HG03135 (cell line): ENCODE results near the gene RTEL1.

Experiments
- ATAC-seq: cut with Tn5 transposase; IDR thresholded peaks from one replicate; pipeline ENCODE4 v1.9.1; 2021; ENCODE audit warnings: mild to moderate bottlenecking, moderate library complexity; ENCODE audit not compliant: unreplicated experiment

The RTEL1 gene

DNA sequence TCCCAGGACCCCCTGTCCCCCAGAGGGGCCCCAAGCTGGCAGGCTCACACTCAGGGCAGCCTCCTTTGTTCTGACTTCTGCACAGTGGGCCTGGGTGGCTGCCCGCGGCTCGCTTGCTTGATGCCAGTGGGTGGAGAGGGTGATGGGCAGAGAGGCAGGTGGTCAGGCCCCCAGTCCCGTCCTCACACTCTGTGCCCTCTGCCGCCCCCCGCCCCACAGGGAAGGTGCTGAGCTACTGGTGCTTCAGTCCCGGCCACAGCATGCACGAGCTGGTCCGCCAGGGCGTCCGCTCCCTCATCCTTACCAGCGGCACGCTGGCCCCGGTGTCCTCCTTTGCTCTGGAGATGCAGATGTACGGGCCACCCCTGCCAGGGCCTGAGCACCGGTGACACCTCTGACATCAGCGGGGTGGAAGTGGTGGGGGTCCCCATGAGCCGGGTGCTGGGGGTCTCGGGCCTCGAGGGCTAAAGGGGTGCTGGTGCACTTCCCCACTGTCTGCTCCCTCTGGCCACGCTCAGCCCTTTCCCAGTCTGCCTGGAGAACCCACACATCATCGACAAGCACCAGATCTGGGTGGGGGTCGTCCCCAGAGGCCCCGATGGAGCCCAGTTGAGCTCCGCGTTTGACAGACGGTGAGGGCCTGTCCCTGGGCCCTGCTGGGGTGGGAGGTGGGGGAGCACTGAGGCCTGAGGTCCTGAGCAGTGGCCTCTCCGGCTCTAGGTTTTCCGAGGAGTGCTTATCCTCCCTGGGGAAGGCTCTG, 29.5 kb downstream of the RTEL1 start:
- no peak for ATAC-seq

- no peak for ATAC-seq
Observed at GRCh38 chr20:63688228-63689045, 30.3 kb downstream of the RTEL1 start.

- no peak for ATAC-seq
Observed at GRCh38 chr20:63689046-63690002, 31.2 kb downstream of the RTEL1 start.

DNA sequence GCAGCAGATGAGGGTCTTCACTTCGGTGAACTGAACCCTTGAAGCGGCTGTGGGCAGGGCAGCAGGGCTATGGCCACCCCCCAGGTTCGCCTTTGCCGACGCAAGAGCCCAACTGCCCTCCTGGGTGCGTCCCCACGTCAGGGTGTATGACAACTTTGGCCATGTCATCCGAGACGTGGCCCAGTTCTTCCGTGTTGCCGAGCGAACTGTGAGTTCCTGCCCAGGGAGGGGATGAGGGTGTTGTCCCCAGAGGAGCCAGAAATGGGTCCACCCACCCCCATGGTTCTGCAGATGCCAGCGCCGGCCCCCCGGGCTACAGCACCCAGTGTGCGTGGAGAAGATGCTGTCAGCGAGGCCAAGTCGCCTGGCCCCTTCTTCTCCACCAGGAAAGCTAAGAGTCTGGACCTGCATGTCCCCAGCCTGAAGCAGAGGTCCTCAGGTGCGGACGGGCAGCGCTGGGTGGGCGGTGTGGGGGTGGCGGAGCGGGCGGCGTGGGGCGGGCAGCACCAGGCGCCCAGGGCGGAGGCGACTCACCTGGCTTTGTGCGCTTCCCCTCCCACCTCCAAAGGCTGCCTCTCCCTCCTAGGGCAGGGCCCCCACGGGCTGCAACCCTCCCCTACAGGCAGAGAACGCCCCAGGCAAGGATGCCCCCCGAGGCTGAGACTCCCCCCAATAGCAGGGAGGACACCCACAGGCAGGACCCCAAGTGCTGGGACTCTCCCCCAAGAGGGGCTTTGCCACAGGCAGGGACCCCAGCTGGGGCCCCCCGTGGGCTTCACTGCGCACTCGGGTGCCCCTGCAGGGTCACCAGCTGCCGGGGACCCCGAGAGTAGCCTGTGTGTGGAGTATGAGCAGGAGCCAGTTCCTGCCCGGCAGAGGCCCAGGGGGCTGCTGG, 32.1 kb downstream of the RTEL1 start:
- ATAC-seq = no peak

DNA sequence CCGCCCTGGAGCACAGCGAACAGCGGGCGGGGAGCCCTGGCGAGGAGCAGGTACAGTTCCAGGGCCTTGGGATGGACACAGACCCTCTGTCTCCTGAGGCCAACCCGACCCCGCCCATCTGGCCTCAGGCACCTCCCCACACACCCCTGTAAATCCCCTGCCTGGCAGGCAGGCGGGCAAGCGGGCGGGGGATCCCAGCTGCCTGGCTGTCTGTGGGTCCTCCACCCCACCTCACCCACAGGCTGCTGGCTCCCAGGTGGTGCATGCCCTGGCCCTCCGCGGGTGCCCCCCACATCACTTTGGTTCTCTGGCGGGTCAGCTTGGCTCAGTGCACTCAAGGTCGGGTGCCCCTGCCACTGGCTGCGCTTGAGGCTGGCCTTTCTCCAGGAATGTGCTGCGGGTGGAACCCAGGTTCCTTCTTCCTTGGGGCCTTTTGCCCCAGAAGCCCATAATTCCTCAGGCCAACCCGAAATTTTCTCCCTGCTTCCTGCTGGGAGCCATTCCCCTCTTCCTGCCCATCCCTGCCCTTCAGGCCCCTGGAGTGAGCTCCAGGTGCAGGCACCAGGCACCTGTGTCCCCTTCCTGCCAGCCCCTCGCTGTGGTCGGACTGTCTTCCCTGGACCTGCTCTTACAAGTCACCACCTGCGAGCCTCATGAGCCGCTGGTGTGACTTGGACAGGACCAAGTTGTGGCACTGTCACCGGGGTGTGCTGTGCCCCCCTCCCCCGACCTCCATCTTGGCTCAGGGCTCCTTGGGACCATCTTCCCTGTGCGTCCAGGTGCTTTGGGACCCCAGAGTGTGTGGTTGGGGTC, 33.0 kb downstream of the RTEL1 start:
- ATAC-seq = no peak

DNA sequence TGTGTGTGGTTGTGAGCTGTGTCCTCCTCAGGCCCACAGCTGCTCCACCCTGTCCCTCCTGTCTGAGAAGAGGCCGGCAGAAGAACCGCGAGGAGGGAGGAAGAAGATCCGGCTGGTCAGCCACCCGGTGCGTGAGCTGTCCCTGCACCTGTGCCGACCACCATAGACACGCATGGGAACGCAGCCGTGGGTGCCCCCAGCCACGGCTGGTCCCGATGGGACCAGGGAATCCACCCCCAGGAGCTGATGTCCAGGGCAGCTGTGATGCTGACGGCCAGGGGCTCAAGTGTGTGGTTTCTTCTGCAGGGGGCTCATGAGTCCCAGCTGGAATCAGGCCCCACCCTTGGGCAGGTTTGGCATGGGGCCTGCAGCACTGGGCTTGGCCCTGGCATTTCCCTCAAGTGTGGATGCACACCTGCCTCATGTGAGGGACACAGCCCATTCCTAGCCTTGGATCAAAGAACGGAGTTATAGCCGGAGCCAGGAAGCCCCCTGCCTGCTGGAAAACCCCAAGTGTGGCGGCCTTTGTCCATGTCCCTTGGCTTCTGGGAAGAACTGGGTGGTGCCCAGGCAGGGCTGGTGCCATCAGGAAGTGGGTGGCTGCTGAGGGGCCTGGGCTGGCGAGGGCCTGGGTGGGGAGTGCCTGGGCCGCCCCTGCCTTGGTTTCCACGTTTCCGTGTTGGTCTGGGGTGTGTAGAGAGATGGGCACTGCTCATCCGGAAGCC, 33.8 kb downstream of the RTEL1 start:
- no peak for ATAC-seq

DNA sequence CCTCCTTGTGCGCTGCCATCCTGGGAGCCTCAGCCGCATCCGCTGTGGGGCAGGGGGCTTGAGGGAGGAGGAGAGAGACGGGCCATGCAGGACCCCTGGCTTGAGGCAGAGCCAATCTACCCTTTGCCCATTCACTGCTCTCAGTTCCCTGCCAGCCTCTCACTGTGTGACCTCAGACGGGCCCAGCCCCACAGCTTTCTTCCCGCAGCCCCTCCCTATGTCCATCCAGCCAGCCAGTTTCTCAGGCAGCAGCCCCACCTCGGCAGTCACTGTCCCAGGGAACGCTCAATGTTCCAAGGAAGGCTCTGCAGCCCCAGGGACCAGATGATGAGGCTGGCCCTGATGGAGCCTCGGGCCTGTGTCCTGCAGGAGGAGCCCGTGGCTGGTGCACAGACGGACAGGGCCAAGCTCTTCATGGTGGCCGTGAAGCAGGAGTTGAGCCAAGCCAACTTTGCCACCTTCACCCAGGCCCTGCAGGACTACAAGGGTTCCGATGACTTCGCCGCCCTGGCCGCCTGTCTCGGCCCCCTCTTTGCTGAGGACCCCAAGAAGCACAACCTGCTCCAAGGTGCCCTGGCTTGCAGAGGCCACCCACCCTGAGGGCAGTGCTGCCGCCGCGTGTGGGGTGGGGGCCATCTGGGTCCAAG, 34.4 kb downstream of the RTEL1 start:
- no peak for ATAC-seq

DNA sequence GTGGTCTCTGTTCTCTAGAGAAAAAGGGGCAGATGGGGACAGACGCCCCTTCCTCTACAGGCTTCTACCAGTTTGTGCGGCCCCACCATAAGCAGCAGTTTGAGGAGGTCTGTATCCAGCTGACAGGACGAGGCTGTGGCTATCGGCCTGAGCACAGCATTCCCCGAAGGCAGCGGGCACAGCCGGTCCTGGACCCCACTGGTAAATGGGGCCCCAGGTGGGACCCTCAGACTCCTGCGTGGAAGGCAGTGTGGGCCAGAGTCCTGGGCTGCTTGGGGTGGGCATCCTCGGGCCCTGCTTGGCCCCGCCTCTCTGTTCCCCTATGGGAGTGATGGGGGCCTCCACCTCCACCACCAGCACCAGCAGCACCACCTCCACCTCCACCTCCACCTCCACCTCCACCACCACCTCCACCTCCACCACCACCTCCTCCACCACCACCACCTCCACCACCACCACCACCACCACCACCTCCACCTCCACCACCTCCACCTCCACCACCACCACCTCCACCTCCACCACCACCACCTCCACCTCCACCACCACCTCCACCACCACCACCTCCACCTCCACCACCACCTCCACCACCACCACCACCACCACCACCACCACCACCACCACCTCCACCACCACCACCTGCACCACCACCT, 35.1 kb downstream of the RTEL1 start:
- no peak for ATAC-seq

DNA sequence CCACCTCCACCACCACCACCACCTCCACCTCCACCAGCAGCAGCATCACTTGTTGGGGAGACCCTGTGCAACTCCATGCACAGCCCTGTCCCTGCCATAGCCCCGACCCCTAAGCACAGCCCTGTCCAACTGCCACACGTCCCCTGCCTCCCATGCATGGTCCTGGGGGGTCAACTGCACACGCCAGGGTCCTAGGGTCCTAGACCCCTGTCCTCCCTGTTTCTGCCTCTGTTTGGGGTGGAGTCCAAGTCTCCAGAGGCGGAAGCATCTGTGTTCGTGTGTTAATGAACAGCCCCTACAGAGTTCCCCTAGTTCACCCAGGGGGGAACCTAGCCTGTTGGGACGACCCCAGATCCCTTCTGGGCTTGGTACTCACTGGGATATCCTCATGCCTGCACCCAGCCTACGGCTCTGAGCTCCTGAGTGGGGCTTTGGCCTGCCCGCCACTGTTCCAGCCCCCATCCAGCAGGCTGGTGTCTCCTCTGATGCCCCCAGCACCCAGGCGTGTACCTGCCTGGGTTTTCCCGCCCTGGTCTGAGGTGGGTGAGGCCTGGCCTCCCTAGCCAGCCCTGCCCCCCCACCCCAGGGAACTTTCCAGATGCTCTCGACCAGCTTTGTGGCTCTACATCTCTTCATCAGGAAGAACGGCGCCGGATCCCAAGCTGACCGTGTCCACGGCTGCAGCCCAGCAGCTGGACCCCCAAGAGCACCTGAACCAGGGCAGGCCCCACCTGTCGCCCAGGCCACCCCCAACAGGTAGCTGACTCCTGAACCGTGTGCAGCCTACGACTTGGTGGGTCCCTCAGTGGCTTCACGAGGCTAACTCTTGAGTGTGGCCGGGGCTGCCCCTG, 35.8 kb downstream of the RTEL1 start:
- ATAC-seq = no peak

GRCh38 chr20:63694584-63695423, 36.7 kb downstream of the RTEL1 start:
- ATAC-seq = no peak

- no peak for ATAC-seq
Observed at GRCh38 chr20:63695424-63696305, 37.6 kb downstream of the RTEL1 start.

DNA sequence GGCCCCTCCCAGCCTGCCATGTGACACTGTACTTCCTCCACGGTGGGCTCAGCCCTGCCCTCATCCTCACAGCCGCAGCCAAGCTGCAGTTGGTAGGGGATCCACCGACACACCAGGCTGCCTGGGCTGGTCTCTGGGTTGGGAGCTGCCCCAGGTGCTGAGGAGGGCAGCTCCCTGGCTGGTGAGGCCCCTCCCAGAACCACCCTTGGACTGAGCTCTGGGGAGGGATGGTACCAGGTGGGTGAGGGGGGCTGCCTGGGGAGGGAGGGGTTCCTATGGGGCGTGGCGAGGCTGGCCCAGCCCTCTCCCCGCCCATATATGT, 38.2 kb downstream of the RTEL1 start:
- no peak for ATAC-seq

- ATAC-seq = no peak
Observed at GRCh38 chr20:63696628-63697356, 38.7 kb downstream of the RTEL1 start, which contains the start of gene TNFRSF6B. Gene TNFRSF6B, plus strand, starts transcription at chr20:63696652. Its CDS starts 116 bp downstream, at chr20:63696768.

- no peak for ATAC-seq
Observed at GRCh38 chr20:63697357-63697867, 39.3 kb downstream of the RTEL1 start.
